ENCODE data around the gene MCTP1.

DNA sequence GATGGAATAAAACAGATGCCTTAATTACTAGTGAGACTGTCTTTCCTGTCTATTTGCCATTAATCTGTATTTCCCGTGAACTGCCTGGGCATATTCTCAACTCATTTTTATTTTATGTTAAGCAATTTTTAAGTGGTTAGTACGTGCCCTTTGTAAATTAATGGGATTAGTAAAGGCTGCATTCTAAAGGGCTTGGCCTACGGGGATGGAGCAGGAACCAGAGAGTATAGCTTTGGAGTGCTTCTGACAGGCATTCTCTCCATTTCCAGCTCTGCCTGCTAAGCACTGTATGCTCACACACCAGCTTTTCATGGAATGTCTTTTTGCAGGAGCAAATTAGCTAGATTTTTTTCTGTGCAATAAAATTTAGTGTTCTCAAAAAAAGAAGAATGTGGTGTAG is 241.2 kb downstream of the MCTP1 start:
- TF ChIP-seq POLR2AphosphoS5 (IDR thresholded peaks at IDR 0.05; ENCODE audit: control insufficient read depth, insufficient read depth, low read depth, low read length) (no peak), EZH2 (IDR thresholded peaks at IDR 0.05; ENCODE audit: borderline replicate concordance, low read depth, low read length) (no peak), CBFB (CRISPR knock-in tag; IDR thresholded peaks at IDR 0.05) (no peak), EHMT2 (IDR thresholded peaks at IDR 0.05) (no peak), NRF1 (conservative IDR thresholded peaks at IDR 0.05 in 1 of 2, IDR thresholded peaks at IDR 0.05 in 1 of 2) (no peak), CBX5 (IDR thresholded peaks at IDR 0.05; ENCODE audit: borderline replicate concordance, low read depth) (no peak), SMAD4 (CRISPR knock-in tag; conservative IDR thresholded peaks at IDR 0.05) (no peak), SRSF1 (IDR thresholded peaks at IDR 0.05; ENCODE audit: low read depth, low read length) (no peak), FOXJ3 (CRISPR knock-in tag; IDR thresholded peaks at IDR 0.05) (no peak), CBX8 (IDR thresholded peaks at IDR 0.05; ENCODE audit: borderline replicate concordance, extremely low read depth, low read depth, low read length, poor library complexity, severe bottlenecking) (no peak)
- TF ChIP-seq, protein P1, sequence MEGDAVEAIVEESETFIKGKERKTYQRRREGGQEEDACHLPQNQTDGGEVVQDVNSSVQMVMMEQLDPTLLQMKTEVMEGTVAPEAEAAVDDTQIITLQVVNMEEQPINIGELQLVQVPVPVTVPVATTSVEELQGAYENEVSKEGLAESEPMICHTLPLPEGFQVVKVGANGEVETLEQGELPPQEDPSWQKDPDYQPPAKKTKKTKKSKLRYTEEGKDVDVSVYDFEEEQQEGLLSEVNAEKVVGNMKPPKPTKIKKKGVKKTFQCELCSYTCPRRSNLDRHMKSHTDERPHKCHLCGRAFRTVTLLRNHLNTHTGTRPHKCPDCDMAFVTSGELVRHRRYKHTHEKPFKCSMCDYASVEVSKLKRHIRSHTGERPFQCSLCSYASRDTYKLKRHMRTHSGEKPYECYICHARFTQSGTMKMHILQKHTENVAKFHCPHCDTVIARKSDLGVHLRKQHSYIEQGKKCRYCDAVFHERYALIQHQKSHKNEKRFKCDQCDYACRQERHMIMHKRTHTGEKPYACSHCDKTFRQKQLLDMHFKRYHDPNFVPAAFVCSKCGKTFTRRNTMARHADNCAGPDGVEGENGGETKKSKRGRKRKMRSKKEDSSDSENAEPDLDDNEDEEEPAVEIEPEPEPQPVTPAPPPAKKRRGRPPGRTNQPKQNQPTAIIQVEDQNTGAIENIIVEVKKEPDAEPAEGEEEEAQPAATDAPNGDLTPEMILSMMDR (IDR thresholded peaks at IDR 0.05 in 2 of 3, conservative IDR thresholded peaks at IDR 0.05 in 1 of 3; ENCODE audit: insufficient read depth in 2 of 3, low read depth in 1 of 3, low read length in 3 of 3): no peak
- TF ChIP-seq, protein P2, sequence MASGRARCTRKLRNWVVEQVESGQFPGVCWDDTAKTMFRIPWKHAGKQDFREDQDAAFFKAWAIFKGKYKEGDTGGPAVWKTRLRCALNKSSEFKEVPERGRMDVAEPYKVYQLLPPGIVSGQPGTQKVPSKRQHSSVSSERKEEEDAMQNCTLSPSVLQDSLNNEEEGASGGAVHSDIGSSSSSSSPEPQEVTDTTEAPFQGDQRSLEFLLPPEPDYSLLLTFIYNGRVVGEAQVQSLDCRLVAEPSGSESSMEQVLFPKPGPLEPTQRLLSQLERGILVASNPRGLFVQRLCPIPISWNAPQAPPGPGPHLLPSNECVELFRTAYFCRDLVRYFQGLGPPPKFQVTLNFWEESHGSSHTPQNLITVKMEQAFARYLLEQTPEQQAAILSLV (tag; IDR thresholded peaks at IDR 0.05): no peak
